ENCODE results near the gene FLOT2.
A peak's percentile ranks its signal among the peaks of the same experiment; 100 is the strongest.
"Not testable (repeated sequence)": the region's sequence is repeated elsewhere in the genome, so short reads cannot be mapped to it uniquely, and the experiment has no call there.

Gene FLOT2

GRCh38 chr17:28843816-28844148 is 53.8 kb downstream of the FLOT2 start:
- no peak for DNase-seq (ENCODE audit: low spot score)

- peak; percentile 97 for DNase-seq (ENCODE audit: low spot score)
Measured at GRCh38 chr17:28842282-28843012, 55.1 kb downstream of the FLOT2 start, which contains the start of gene FAM222B. Gene FAM222B (minus strand): TSS chr17:28842790. CDS start chr17:28766667, 76,123 bp downstream.

- DNase-seq (ENCODE audit: low spot score) = no peak
Measured at GRCh38 chr17:28841901-28842281, 55.6 kb downstream of the FLOT2 start.

- peak; percentile 73 for DNase-seq (ENCODE audit: low spot score)
Measured at GRCh38 chr17:28839221-28839620, 58.3 kb downstream of the FLOT2 start.

GRCh38 chr17:28836541-28836940 is 61.0 kb downstream of the FLOT2 start:
- DNase-seq (ENCODE audit: low spot score) = not testable (repeated sequence)

- DNase-seq (ENCODE audit: low spot score) = no peak
Measured at GRCh38 chr17:28834420-28834819, 63.1 kb downstream of the FLOT2 start.

All from COLO829 (cell line).